ENCODE results near the gene SMIM3.

- no peak for TF ChIP-seq ZNF138 (CRISPR knock-in tag; IDR thresholded peaks at IDR 0.05; ENCODE audit: low read depth)
- TF ChIP-seq RFX5 (IDR thresholded peaks at IDR 0.05; ENCODE audit: low read depth, low read length), result no peak
- TF ChIP-seq ATAD3A (CRISPR knock-in tag; IDR thresholded peaks at IDR 0.05), result no peak
- no peak for TF ChIP-seq ZNF143 (CRISPR knock-in tag; IDR thresholded peaks at IDR 0.05)
- no peak for TF ChIP-seq ZNF20 (CRISPR knock-in tag; IDR thresholded peaks at IDR 0.05)
- no peak for TF ChIP-seq ZNF207 (IDR thresholded peaks at IDR 0.05; ENCODE audit: borderline replicate concordance)
- no peak for TF ChIP-seq ZNF501 (CRISPR knock-in tag; IDR thresholded peaks at IDR 0.05)
- no peak for TF ChIP-seq ERF (CRISPR knock-in tag; IDR thresholded peaks at IDR 0.05)
- TF ChIP-seq TBX2 (CRISPR knock-in tag; IDR thresholded peaks at IDR 0.05; ENCODE audit: borderline replicate concordance), result no peak
Observed at GRCh38 chr5:150765011-150765798, 13.4 kb upstream of the SMIM3 start.

All from HepG2 (cell line).